ENCODE measurements around the gene SUPT4H1. TPM values are rescaled to one million over a fixed set of nuclear protein-coding genes. Genes with fewer than 3 reads are reported as not detected.

Gene SUPT4H1
- total RNA-seq, 1 experiment from 2014 or later = 109 TPM

DNA sequence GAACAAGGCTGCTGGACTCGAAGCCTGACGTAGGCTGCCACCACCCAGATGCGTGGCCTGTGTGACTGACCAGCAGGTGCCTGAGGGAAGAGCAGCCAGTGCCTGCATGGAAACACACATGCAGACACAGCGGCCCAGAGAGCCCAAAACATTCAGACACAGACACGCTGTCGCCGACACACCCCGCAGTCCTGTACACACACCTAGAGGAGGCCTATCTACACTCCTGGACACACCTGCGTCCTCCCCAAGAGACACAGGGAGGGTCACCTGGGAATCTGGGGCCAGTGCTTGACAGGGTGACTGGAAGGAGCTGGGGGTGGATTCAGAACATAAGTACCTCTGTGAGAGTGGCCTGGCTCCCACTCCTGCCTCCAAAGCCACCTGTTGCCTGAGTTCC, 17.3 kb downstream of the SUPT4H1 start:
- H3K23ac ChIP-seq (ENCODE audit: insufficient read length, low read depth, low read length) = no peak overlapping the region
- H3K14ac ChIP-seq (ENCODE audit: insufficient read depth, low read length) = no peak overlapping the region
- H2AK5ac ChIP-seq (ENCODE audit: insufficient read length, low read length) = no peak overlapping the region
- H3K4ac ChIP-seq (ENCODE audit: low read depth, low read length) = no peak overlapping the region
- H3K23me2 ChIP-seq (ENCODE audit: insufficient read length, low read depth, low read length, poor library complexity, severe bottlenecking) = no peaks in the 10 kb centered on the region
- H2AFZ ChIP-seq (ENCODE audit: low read length) = no peak overlapping the region
- Mint-ChIP-seq H3K36me3 (ENCODE audit: insufficient read depth in 1 of 3, low read depth in 3 of 3) (no peaks in the 10 kb centered on the region), H3K27ac (no peak overlapping the region), H3K4me3 (no peak overlapping the region; a peak in 1 of 5 replicates), H3K9me3 (no peaks in the 10 kb centered on the region), H3K4me1 (peaks cover 45 to 57% of the 10 kb centered on the region in 2 experiments), H3K27me3 (ENCODE audit: low read depth) (peaks cover 5% of the 10 kb centered on the region)
- no peak overlapping the region for H3K27ac ChIP-seq (ENCODE audit: insufficient read length, low read depth, low read length)
- H4K8ac ChIP-seq (replicated peaks; ENCODE audit: insufficient read length, low read depth, low read length) = no peak overlapping the region
- H3K4me2 ChIP-seq (ENCODE audit: insufficient read depth, insufficient read length, low read length) = no peak overlapping the region
- H3K79me1 ChIP-seq (ENCODE audit: insufficient read depth, low read depth, low read length, poor library complexity, severe bottlenecking) = no peaks in the 10 kb centered on the region
- DNase-seq = no peak
- no peak overlapping the region for H3T11ph ChIP-seq (ENCODE audit: low read length)
- no peaks in the 10 kb centered on the region for H4K20me1 ChIP-seq (ENCODE audit: control insufficient read depth, insufficient read depth, insufficient read length)
- no peak overlapping the region for H2BK120ac ChIP-seq (ENCODE audit: low read depth, low read length, poor library complexity, severe bottlenecking)
- H3K27me3 ChIP-seq (ENCODE audit: insufficient read depth, low read length) = no peaks in the 10 kb centered on the region
- no peak overlapping the region for H2BK5ac ChIP-seq (ENCODE audit: insufficient read length, low read length)
- no peak overlapping the region for H2BK20ac ChIP-seq (ENCODE audit: low read depth, low read length, poor library complexity, severe bottlenecking)
- TF ChIP-seq, protein P1, sequence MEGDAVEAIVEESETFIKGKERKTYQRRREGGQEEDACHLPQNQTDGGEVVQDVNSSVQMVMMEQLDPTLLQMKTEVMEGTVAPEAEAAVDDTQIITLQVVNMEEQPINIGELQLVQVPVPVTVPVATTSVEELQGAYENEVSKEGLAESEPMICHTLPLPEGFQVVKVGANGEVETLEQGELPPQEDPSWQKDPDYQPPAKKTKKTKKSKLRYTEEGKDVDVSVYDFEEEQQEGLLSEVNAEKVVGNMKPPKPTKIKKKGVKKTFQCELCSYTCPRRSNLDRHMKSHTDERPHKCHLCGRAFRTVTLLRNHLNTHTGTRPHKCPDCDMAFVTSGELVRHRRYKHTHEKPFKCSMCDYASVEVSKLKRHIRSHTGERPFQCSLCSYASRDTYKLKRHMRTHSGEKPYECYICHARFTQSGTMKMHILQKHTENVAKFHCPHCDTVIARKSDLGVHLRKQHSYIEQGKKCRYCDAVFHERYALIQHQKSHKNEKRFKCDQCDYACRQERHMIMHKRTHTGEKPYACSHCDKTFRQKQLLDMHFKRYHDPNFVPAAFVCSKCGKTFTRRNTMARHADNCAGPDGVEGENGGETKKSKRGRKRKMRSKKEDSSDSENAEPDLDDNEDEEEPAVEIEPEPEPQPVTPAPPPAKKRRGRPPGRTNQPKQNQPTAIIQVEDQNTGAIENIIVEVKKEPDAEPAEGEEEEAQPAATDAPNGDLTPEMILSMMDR (conservative IDR thresholded peaks at IDR 0.05) = no peak
- H3K4me1 ChIP-seq (ENCODE audit: insufficient read depth, low read length) = peaks cover 8% of the 10 kb centered on the region; the same call in 1 of the 2 replicates
- H2BK15ac ChIP-seq (ENCODE audit: low read depth, low read length) = no peak overlapping the region
- H3K9me3 ChIP-seq (ENCODE audit: control insufficient read depth, low read depth, low read length) = no peaks in the 10 kb centered on the region
- H3K79me2 ChIP-seq (ENCODE audit: insufficient read depth, low read length) = no peaks in the 10 kb centered on the region
- WGBS (ENCODE audit: extremely low coverage, insufficient read length, low lambda C conversion rate) = no CpG with 5 or more reads among the region's 9 CpGs
- H3K18ac ChIP-seq (ENCODE audit: insufficient read length, low read depth, low read length) = no peak overlapping the region
- no peak overlapping the region for H3K56ac ChIP-seq (ENCODE audit: insufficient read length, low read depth, low read length)
- H4K5ac ChIP-seq (ENCODE audit: insufficient read length, low read depth, low read length) = no peak overlapping the region
- H2BK12ac ChIP-seq (ENCODE audit: insufficient read length, low read depth, low read length) = no peak overlapping the region
- no peak overlapping the region for H3K9ac ChIP-seq (ENCODE audit: extremely low read depth, insufficient read length, low read length)
- H4K91ac ChIP-seq (ENCODE audit: insufficient read length, low read depth, low read length) = no peak overlapping the region

Data from H9 (cell line).